Measurements from ENCODE around the gene DNM2.

The DNM2 gene

DNA sequence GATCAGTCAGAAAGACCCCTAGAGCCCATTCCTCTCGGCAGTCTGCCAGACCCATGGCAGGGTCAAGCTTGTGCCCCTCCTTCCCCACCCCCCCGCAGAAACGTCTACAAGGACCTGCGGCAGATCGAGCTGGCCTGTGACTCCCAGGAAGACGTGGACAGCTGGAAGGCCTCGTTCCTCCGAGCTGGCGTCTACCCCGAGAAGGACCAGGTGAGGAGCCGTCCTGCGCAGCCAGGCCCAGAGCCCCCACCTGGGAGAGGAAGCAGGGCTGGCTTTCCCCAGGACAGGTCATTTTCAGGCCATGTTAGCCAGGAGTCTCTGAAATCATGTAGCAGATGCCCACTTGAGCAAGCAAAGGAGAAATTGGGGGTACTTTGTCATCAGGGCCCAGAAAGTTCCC lies 105.8 kb downstream of the DNM2 start:
- TF ChIP-seq ZFX (IDR thresholded peaks at IDR 0.05) (no peak), CTCF (conservative IDR thresholded peaks at IDR 0.05) (no peak)

DNA sequence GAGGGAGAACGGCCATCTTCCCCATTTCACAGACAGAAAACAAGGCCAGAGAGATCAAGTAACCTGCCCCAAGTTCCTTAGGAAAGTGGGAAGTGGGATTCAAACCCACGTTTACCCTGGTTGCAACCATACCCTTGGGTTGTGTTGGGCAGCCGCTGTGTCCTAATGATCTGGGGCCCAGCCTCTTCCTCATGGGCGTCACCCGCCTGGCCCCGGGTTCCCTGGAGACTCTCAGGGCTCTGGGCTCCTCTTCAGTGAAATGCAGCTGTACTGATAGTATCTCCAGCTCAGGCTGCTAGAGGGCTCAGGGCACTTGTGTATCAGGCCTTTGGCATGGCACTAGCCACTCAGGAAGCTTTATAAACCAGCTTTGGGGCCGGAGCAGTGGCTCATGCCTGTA lies 108.4 kb downstream of the DNM2 start:
- TF ChIP-seq ZFX (IDR thresholded peaks at IDR 0.05) (no peak), CTCF (conservative IDR thresholded peaks at IDR 0.05) (no peak)
- H3K27ac ChIP-seq, result no peak overlapping the region

More for the DNA sequence above, 105.8 kb downstream of the DNM2 start:
- H3K27ac ChIP-seq, result no peak overlapping the region

DNA sequence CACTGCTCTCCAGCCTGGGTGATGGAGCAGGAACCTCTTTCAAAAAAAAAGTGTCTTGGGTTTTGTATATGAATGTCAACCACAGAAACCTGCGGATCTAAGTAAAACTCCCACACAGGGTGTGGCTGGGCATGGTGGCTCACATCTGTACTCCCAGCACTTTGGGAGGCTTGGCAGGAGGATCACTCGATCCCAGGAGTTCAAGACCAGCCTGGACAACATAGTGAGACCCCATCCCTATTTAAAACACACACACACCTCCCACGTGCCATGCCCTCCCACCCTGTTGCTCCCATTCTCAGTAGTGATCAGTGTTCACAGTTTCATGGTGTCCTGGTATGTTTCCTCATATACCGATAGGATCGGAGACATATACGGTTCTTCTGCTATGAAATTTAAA lies 109.0 kb downstream of the DNM2 start:
- TF ChIP-seq ZFX (IDR thresholded peaks at IDR 0.05) (no peak), CTCF (conservative IDR thresholded peaks at IDR 0.05) (no peak)
- H3K27ac ChIP-seq, result no peak overlapping the region

DNA sequence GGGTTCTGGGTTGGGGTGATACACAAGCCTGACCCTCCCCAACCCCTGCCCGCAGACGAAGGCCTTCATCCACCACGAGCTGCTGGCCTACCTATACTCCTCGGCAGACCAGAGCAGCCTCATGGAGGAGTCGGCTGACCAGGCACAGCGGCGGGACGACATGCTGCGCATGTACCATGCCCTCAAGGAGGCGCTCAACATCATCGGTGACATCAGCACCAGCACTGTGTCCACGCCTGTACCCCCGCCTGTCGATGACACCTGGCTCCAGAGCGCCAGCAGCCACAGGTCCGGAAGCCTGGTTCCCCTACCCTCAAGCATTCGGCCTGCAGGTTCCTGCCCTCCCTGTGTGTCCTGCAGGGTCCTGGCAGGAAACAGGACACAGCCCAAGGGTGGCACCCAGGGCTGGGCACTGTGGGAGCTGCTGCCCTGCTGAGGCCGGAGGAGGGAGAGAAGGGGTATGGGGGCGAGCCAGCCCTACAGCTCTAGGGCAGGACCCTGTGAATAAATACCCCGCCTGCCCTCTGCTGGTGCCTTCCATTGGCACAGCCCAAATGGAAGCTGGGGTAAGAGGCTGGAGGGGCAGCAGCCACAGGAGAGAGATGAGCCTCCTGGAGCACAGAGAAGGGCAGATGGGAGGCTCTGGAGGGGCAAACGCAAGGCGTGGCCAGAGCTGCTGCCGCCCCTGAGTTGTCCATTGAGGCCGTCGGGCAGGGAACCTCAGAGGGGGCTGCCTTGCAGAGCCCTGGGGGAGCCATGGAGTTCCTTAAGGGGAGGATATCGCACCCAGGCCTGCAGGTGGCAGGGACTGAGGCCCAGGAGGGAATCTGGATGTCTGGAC lies 111.3 kb downstream of the DNM2 start:
- H3K27ac ChIP-seq, result no peak overlapping the region
- TF ChIP-seq ZFX (IDR thresholded peaks at IDR 0.05), result no peak
- no peak; the same call in 1 of the 2 replicates for TF ChIP-seq CTCF (conservative IDR thresholded peaks at IDR 0.05)

GRCh38 chr19:10829967-10830366 lies 112.1 kb downstream of the DNM2 start:
- no peak for TF ChIP-seq ZFX (IDR thresholded peaks at IDR 0.05)
- TF ChIP-seq CTCF (conservative IDR thresholded peaks at IDR 0.05), result no peak
- H3K27ac ChIP-seq, result no peak overlapping the region

DNA sequence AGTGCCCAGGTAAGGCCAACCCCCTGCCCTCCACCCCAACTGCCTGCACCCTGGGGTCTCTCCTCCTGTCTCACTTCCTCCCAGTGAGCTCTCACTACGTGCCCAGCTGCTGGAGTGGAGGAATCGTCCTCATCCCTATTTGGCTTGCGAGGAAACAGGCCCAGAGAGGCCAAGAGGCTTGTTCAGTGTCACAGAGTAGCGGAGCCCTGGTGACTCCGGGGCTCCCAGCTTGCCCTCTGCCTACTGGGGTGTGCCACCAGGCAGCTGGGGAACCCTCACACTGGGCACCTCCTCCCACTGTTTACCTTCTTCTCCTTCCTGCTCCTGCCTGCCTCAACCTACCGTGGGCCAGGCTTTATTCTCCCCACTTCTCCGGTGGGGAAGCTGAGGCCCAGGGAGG lies 112.5 kb downstream of the DNM2 start:
- TF ChIP-seq ZFX (IDR thresholded peaks at IDR 0.05) (no peak), CTCF (conservative IDR thresholded peaks at IDR 0.05) (no peak)
- no peak overlapping the region for H3K27ac ChIP-seq

GRCh38 chr19:10830931-10831779 lies 113.3 kb downstream of the DNM2 start:
- no peak for TF ChIP-seq ZFX (IDR thresholded peaks at IDR 0.05)
- H3K27ac ChIP-seq, result no peak overlapping the region
